ENCODE results near the gene BACH2. TPM values are rescaled to one million over a fixed set of nuclear protein-coding genes. Genes with fewer than 3 reads are reported as not detected.
A peak's percentile ranks its signal among the peaks of the same experiment; 100 is the strongest.
"Not testable (repeated sequence)": the region's sequence is repeated elsewhere in the genome, so short reads cannot be mapped to it uniquely, and the experiment has no call there.

BACH2 gene
- total and polyA plus RNA-seq, 7 donors: 0.12 to 16.9 (median 5.9) TPM

GRCh38 chr6:90136837-90137568 lies 159.6 kb downstream of the BACH2 start:
- TF ChIP-seq, protein P1, sequence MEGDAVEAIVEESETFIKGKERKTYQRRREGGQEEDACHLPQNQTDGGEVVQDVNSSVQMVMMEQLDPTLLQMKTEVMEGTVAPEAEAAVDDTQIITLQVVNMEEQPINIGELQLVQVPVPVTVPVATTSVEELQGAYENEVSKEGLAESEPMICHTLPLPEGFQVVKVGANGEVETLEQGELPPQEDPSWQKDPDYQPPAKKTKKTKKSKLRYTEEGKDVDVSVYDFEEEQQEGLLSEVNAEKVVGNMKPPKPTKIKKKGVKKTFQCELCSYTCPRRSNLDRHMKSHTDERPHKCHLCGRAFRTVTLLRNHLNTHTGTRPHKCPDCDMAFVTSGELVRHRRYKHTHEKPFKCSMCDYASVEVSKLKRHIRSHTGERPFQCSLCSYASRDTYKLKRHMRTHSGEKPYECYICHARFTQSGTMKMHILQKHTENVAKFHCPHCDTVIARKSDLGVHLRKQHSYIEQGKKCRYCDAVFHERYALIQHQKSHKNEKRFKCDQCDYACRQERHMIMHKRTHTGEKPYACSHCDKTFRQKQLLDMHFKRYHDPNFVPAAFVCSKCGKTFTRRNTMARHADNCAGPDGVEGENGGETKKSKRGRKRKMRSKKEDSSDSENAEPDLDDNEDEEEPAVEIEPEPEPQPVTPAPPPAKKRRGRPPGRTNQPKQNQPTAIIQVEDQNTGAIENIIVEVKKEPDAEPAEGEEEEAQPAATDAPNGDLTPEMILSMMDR (IDR thresholded peaks at IDR 0.05): no peak
- no peak for DNase-seq
- H3K27me3 ChIP-seq (ENCODE audit: insufficient read depth in 3 of 3, low read length in 2 of 3): no peaks in the 10 kb centered on the region
- H3K27ac ChIP-seq: peak overlapping the region; percentile 86
- H3K9me3 ChIP-seq: no peaks in the 10 kb centered on the region
- no peak for ATAC-seq
- intact Hi-C loops (cut with DNase I): loop anchor here in 1 of 2 donors (2.0 kb wide), 1 partner anchor 82 kb away; no protein-coding TSS in a partner anchor
- no peaks in the 10 kb centered on the region for H3K36me3 ChIP-seq (ENCODE audit: insufficient read depth in 1 of 2, low read depth in 1 of 2)
- H3K4me3 ChIP-seq: no peak overlapping the region
- 62 to 87% (median 65%) methylated on average over 2 of the region's 2 CpGs for WGBS, 3 donors
- H3K4me1 ChIP-seq: peaks cover 37% of the 10 kb centered on the region

- intact Hi-C loops (cut with DNase I): loop anchor here in 1 of 2 donors (2.0 kb wide), 1 partner anchor 83 kb away; no protein-coding TSS in a partner anchor
- 60 to 84% (median 63%) methylated on average over 2 of the region's 2 CpGs for WGBS, 3 donors
- H3K4me3 ChIP-seq: peak overlapping the region; percentile 15
- DNase-seq (no peak), ATAC-seq (no peak)
- TF ChIP-seq, protein P1 (IDR thresholded peaks at IDR 0.05): no peak
- peak overlapping the region; percentile 86 for H3K27ac ChIP-seq
- H3K36me3 ChIP-seq (ENCODE audit: insufficient read depth in 1 of 2, low read depth in 1 of 2): no peaks in the 10 kb centered on the region
- no peaks in the 10 kb centered on the region for H3K9me3 ChIP-seq
- H3K27me3 ChIP-seq (ENCODE audit: insufficient read depth in 3 of 3, low read length in 2 of 3): no peaks in the 10 kb centered on the region
- peaks cover 45% of the 10 kb centered on the region for H3K4me1 ChIP-seq
Measured at GRCh38 chr6:90136176-90136575, 160.5 kb downstream of the BACH2 start.

- Histone ChIP-seq H3K9me3 (no peaks in the 10 kb centered on the region), H3K36me3 (ENCODE audit: insufficient read depth in 1 of 2, low read depth in 1 of 2) (no peaks in the 10 kb centered on the region), H3K4me1 (peaks cover 50% of the 10 kb centered on the region), H3K27me3 (ENCODE audit: insufficient read depth in 3 of 3, low read length in 2 of 3) (no peaks in the 10 kb centered on the region), H3K27ac (peak overlapping the region; percentile 86), H3K4me3 (peak overlapping the region; percentile 15)
- intact Hi-C loops (cut with DNase I): loop anchor here in 1 of 2 donors (2.0 kb wide), 1 partner anchor 83 kb away; no protein-coding TSS in a partner anchor
- DNase-seq (peak in 1 of 2 donors; percentile 40), ATAC-seq (peak; percentile 62 to 89 (median 70))
- TF ChIP-seq, protein P1 (IDR thresholded peaks at IDR 0.05): no peak
- WGBS, 3 donors: 42 to 86% (median 55%) methylated on average over 5 of the region's 5 CpGs
Measured at GRCh38 chr6:90135667-90136066, 161.0 kb downstream of the BACH2 start.

GRCh38 chr6:90133664-90134063 lies 163.0 kb downstream of the BACH2 start:
- WGBS, 3 donors: 91 to 100% (median 96%) methylated on average over 3 of the region's 3 CpGs
- intact Hi-C loops (cut with DNase I); H3K9me3 ChIP-seq; ATAC-seq; H3K4me3 ChIP-seq; DNase-seq; H3K27ac ChIP-seq; H3K36me3 ChIP-seq (ENCODE audit: insufficient read depth in 1 of 2, low read depth in 1 of 2); H3K27me3 ChIP-seq (ENCODE audit: insufficient read depth in 3 of 3, low read length in 2 of 3): not testable (repeated sequence)
- peaks cover 50% of the 10 kb centered on the region for H3K4me1 ChIP-seq

- Histone ChIP-seq H3K36me3 (ENCODE audit: insufficient read depth in 1 of 2, low read depth in 1 of 2) (no peaks in the 10 kb centered on the region), H3K9me3 (no peaks in the 10 kb centered on the region), H3K4me3 (no peak overlapping the region), H3K27ac (peak overlapping the region; percentile 81), H3K4me1 (peaks cover 45% of the 10 kb centered on the region), H3K27me3 (ENCODE audit: insufficient read depth in 3 of 3, low read length in 2 of 3) (no peaks in the 10 kb centered on the region)
- DNase-seq: peak; percentile 52 to 77
- TF ChIP-seq, protein P1 (IDR thresholded peaks at IDR 0.05): no peak
- intact Hi-C loops (cut with DNase I): no loop called here
- WGBS, 3 donors: 31 to 50% (median 31%) methylated on average over 7 of the region's 7 CpGs
- peak; percentile 69 to 90 (median 86) for ATAC-seq
Measured at GRCh38 chr6:90131614-90132423, 164.8 kb downstream of the BACH2 start.
